Astrocyte (in vitro differentiated cells and primary cell): ENCODE data around the gene CAGE1. TPM values are rescaled to one million over a fixed set of nuclear protein-coding genes. Genes with fewer than 3 reads are reported as not detected.

Experiments
- DNase-seq: peaks from one replicate; pipeline ENCODE4 v3.0.0-alpha.2; 2010; ENCODE audit warnings: low read depth
- FAIRE-seq: peaks from 2 replicates; lab custom pipeline; 2011; peaks lifted over from hg19 to GRCh38; lab: Jason Lieb, UNC
- H2AFZ ChIP-seq: 2 replicates; pipeline ENCODE4 v1.6.0; 2012; ENCODE audit warnings: low read depth, low read length, inconsistent platforms
- H3K27ac ChIP-seq: 2 replicates; pipeline ENCODE4 v1.5.1; 2011; ENCODE audit warnings: low read depth, low read length, inconsistent platforms
- H3K27me3 ChIP-seq: 2 replicates; pipeline ENCODE4 v1.6.0; 2011; ENCODE audit warnings: low read length, inconsistent platforms; ENCODE audit not compliant: insufficient read depth
- H3K36me3 ChIP-seq: 2 replicates; pipeline ENCODE4 v1.5.1; 2011; ENCODE audit warnings: low read length, inconsistent platforms; ENCODE audit not compliant: insufficient read depth
- H3K4me1 ChIP-seq: 2 replicates; pipeline ENCODE4 v1.5.1; 2011; ENCODE audit warnings: low read length, inconsistent platforms; ENCODE audit not compliant: insufficient read depth
- H3K4me2 ChIP-seq: 2 replicates; pipeline ENCODE4 v1.6.0; 2012; ENCODE audit warnings: low read length, inconsistent platforms
- H3K4me3 ChIP-seq: 2 replicates; pipeline ENCODE4 v1.5.1; 2011; ENCODE audit warnings: low read depth, mild to moderate bottlenecking, low read length, inconsistent platforms; ENCODE audit not compliant: insufficient read depth
- H3K79me2 ChIP-seq: 2 replicates; pipeline ENCODE4 v1.6.0; 2012; ENCODE audit warnings: mild to moderate bottlenecking, low read length, inconsistent platforms; ENCODE audit not compliant: insufficient read depth
- H3K9ac ChIP-seq: 2 replicates; pipeline ENCODE4 v1.6.0; 2012; ENCODE audit warnings: mild to moderate bottlenecking, low read length, inconsistent platforms
- H3K9me3 ChIP-seq: 2 replicates; pipeline ENCODE4 v1.5.1; 2012; ENCODE audit warnings: low read depth, mild to moderate bottlenecking, low read length, inconsistent platforms; ENCODE audit not compliant: insufficient read depth
- H4K20me1 ChIP-seq: 2 replicates; pipeline ENCODE4 v1.6.0; 2012; ENCODE audit warnings: low read length, inconsistent platforms; ENCODE audit not compliant: insufficient read depth
- H3K27ac Mint-ChIP-seq: one replicate; pipeline ENCODE4 v1.8.0; 2021; ENCODE audit warnings: mild to moderate bottlenecking, mixed read lengths; ENCODE audit not compliant: unreplicated experiment
- H3K27me3 Mint-ChIP-seq: one replicate; pipeline ENCODE4 v1.8.0; 2021; ENCODE audit warnings: low read depth, mixed read lengths; ENCODE audit not compliant: unreplicated experiment
- H3K36me3 Mint-ChIP-seq: one replicate; pipeline ENCODE4 v1.8.0; 2021; ENCODE audit warnings: low read depth, mixed read lengths; ENCODE audit not compliant: unreplicated experiment
- H3K4me1 Mint-ChIP-seq: one replicate; pipeline ENCODE4 v1.8.0; 2021; ENCODE audit warnings: low read depth, mixed read lengths; ENCODE audit not compliant: unreplicated experiment
- H3K4me3 Mint-ChIP-seq: one replicate; pipeline ENCODE4 v1.8.0; 2021; ENCODE audit warnings: mild to moderate bottlenecking, moderate library complexity, mixed read lengths; ENCODE audit not compliant: unreplicated experiment
- H3K9me3 Mint-ChIP-seq: one replicate; pipeline ENCODE4 v1.8.0; 2021; ENCODE audit warnings: mild to moderate bottlenecking, mixed read lengths; ENCODE audit not compliant: unreplicated experiment
- EZH2 ChIP-seq: IDR thresholded peaks from 2 replicates; pipeline ENCODE4 v1.6.1; 2012; ENCODE audit warnings: mild to moderate bottlenecking, low read length, inconsistent platforms; ENCODE audit not compliant: insufficient read depth
- total RNA-seq: library from RNA; stranded (reverse); gene quantifications from 2 replicates; pipeline ENCODE4 v1.2.1, GENCODE V29; 2021
- TF ChIP-seq, protein P1 (sequence below): IDR thresholded peaks from 2 replicates; pipeline ENCODE4 v1.5.1; 2011; ENCODE audit warnings: low read depth, mild to moderate bottlenecking, inconsistent platforms, low read length, moderate library complexity; ENCODE audit not compliant: insufficient read depth

The CAGE1 gene
- total RNA-seq, 1 donor from 2014 or later = 0.30 TPM

DNA sequence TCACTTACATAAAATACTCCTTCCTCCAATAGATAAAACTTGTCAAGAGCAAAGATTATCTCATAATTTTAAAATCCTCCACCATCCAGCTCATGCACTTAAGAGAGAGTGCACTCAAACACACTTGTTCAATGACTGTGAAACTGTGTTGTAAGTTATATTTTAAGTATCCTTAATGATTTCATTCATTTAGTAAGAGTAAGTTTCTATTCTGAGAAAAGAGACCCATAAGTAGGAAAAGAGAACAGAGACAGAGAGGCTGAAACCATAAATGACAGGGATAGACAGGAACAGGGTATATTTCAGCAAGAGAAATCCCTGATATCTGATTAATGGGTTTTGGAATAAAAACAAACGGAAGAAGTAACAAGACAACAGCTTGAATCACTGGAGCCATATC, 84.7 kb downstream of the CAGE1 start:
- no peaks in the 10 kb centered on the region for H3K4me1 ChIP-seq
- TF ChIP-seq EZH2 = no peak
- TF ChIP-seq, protein P1, sequence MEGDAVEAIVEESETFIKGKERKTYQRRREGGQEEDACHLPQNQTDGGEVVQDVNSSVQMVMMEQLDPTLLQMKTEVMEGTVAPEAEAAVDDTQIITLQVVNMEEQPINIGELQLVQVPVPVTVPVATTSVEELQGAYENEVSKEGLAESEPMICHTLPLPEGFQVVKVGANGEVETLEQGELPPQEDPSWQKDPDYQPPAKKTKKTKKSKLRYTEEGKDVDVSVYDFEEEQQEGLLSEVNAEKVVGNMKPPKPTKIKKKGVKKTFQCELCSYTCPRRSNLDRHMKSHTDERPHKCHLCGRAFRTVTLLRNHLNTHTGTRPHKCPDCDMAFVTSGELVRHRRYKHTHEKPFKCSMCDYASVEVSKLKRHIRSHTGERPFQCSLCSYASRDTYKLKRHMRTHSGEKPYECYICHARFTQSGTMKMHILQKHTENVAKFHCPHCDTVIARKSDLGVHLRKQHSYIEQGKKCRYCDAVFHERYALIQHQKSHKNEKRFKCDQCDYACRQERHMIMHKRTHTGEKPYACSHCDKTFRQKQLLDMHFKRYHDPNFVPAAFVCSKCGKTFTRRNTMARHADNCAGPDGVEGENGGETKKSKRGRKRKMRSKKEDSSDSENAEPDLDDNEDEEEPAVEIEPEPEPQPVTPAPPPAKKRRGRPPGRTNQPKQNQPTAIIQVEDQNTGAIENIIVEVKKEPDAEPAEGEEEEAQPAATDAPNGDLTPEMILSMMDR = no peak
- no peak overlapping the region for H3K27ac ChIP-seq
- H4K20me1 ChIP-seq = peaks cover 79% of the 10 kb centered on the region
- H3K36me3 ChIP-seq = peaks cover 67% of the 10 kb centered on the region
- Mint-ChIP-seq H3K36me3 (peaks cover 25% of the 10 kb centered on the region), H3K27me3 (no peaks in the 10 kb centered on the region), H3K27ac (no peak overlapping the region), H3K4me1 (peaks cover 8% of the 10 kb centered on the region), H3K4me3 (no peak overlapping the region), H3K9me3 (no peaks in the 10 kb centered on the region)
- DNase-seq (no peak), FAIRE-seq (no peak)
- no peak overlapping the region for H3K9ac ChIP-seq
- no peak overlapping the region for H3K4me2 ChIP-seq
- H2AFZ ChIP-seq = no peak overlapping the region
- no peaks in the 10 kb centered on the region for H3K27me3 ChIP-seq
- peaks cover 85% of the 10 kb centered on the region for H3K79me2 ChIP-seq
- H3K9me3 ChIP-seq = no peaks in the 10 kb centered on the region
- no peak overlapping the region for H3K4me3 ChIP-seq

DNA sequence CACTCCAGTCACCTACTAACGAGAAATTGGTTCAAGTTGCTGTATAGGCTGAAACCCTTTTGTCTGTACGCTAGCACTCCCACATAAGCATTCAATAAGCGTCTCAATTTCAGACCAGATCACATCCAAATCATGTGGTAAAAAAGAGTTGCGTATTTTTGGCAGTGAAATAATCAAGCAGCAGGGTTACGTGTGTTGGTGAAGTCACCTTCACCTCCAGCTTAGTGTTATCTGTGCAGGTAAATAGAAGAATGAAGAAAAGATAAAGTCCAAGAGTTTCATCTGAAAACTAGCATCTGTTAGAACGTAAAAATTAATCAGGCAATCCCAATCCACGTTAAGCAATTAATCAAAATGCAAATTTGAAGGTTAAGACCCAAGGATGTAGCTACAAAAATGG, 87.8 kb downstream of the CAGE1 start:
- no peaks in the 10 kb centered on the region for H3K4me1 Mint-ChIP-seq
- Histone ChIP-seq H2AFZ (no peak overlapping the region), H4K20me1 (peaks cover 75% of the 10 kb centered on the region), H3K4me1 (no peaks in the 10 kb centered on the region), H3K4me3 (no peak overlapping the region), H3K36me3 (peaks cover 63% of the 10 kb centered on the region), H3K27ac (no peak overlapping the region), H3K79me2 (peaks cover 69% of the 10 kb centered on the region), H3K9ac (no peak overlapping the region), H3K4me2 (no peak overlapping the region), H3K27me3 (no peaks in the 10 kb centered on the region), H3K9me3 (no peaks in the 10 kb centered on the region)
- no peaks in the 10 kb centered on the region for H3K9me3 Mint-ChIP-seq
- H3K27me3 Mint-ChIP-seq = no peaks in the 10 kb centered on the region
- DNase-seq (no peak), FAIRE-seq (no peak)
- H3K27ac Mint-ChIP-seq = no peak overlapping the region
- no peak for TF ChIP-seq EZH2
- TF ChIP-seq, protein P1 = no peak
- H3K36me3 Mint-ChIP-seq = peaks cover 11% of the 10 kb centered on the region
- H3K4me3 Mint-ChIP-seq = no peak overlapping the region

DNA sequence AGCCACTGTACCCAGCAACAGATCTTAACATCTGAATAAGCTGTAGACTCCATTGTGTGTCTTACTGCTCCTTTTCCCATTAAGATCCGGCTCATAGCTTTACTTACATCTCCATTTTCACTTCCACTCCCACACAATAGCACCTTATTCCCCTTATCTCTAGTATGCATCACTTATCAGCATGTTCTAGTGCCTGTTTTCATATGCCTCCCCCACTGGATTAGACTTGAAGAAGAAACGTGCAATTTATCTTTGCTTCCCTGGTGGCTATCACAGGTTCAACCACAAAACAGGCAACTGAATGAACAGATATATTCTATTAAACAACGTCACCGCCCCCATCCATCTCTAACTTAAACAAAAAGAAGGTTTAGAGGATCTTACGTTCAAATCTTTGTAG, 88.6 kb downstream of the CAGE1 start:
- no peak overlapping the region for H3K4me2 ChIP-seq
- FAIRE-seq = no peak
- H3K9ac ChIP-seq = no peak overlapping the region
- Mint-ChIP-seq H3K4me1 (no peaks in the 10 kb centered on the region), H3K36me3 (peaks cover 11% of the 10 kb centered on the region), H3K4me3 (no peak overlapping the region), H3K27ac (no peak overlapping the region), H3K27me3 (no peaks in the 10 kb centered on the region), H3K9me3 (no peaks in the 10 kb centered on the region)
- H3K4me1 ChIP-seq = no peaks in the 10 kb centered on the region
- peaks cover 69% of the 10 kb centered on the region for H3K79me2 ChIP-seq
- no peaks in the 10 kb centered on the region for H3K9me3 ChIP-seq
- H3K27me3 ChIP-seq = no peaks in the 10 kb centered on the region
- TF ChIP-seq, protein P1 = no peak
- TF ChIP-seq EZH2 = no peak
- DNase-seq = no peak
- no peak overlapping the region for H3K4me3 ChIP-seq
- H3K36me3 ChIP-seq = peaks cover 66% of the 10 kb centered on the region
- no peak overlapping the region for H2AFZ ChIP-seq
- H4K20me1 ChIP-seq = peaks cover 72% of the 10 kb centered on the region
- no peak overlapping the region for H3K27ac ChIP-seq
